ENCODE measurements around the gene TLR4.

Gene TLR4

DNA sequence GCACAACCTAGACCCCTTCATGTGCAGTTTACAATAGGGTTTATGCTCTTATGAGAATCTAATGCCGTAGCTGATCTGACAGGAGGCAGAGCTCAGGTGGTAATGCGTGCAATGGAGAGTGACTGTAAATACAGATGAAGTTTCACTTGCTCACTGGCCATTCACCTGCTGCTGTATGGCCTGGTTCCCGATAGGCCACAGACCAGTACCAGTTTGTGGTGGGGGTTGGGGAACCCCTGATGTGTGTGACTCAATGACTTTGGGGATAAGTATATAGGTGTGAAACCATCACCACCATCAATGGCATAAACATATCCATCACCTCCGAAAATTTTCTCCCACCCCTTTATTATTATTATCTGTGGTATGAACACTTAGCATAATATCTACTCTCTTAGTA is 42.1 kb downstream of the TLR4 start:
- no peak for DNase-seq

DNA sequence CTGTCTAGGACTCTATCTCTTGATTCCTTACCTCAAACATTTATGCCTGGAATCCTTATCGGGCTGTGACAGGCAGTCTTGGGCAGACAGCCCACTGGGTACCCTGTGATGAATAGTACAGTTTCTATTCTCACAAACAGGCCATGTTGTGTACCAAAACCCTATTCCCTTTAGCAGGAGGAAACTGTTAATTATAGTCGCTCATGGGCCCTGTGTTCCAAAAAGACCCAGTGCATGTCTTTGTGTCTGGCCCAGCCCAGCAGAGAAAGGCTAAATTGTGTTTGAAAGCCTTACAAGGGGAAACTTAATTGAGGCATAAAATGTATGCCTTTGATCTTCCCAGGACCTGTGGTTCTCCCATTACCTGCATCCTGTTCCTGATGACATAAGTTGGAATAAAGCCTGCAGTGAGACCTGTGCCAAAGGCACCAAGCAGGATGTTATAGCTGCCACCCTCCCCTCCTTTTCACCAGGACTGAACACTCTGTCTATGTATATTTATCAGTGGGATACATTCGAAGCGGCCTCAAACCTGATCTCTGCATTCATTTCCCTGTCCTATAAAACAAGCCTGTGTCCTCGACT is 43.3 kb downstream of the TLR4 start:
- DNase-seq: no peak

GRCh38 chr9:117750401-117750800 is 46.2 kb downstream of the TLR4 start:
- no peak for DNase-seq

GRCh38 chr9:117752894-117753293 is 48.7 kb downstream of the TLR4 start:
- DNase-seq: no peak

- no peak for DNase-seq
These were observed 53.5 kb downstream of the TLR4 start for GRCh38 chr9:117757561-117758190.

DNA sequence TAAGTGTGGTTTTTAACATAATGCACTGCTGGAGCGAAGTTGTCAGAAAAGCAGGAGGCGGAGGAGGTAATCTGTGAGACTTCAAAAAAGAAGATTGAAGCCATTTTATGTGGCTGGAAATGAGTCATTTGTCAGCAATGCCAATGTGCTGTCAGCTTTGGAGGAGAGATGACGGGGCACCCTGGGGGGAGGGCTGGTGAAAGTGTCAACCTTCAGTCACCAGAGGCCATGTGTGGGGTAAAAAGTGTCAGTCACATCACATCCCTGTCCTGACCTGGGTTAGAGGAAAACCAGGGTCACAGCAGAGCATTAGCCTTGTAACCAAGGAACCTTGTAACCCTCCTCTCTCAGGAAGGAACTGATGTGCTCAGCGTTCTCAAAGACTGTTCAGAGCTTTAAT is 59.1 kb downstream of the TLR4 start:
- DNase-seq: no peak

DNA sequence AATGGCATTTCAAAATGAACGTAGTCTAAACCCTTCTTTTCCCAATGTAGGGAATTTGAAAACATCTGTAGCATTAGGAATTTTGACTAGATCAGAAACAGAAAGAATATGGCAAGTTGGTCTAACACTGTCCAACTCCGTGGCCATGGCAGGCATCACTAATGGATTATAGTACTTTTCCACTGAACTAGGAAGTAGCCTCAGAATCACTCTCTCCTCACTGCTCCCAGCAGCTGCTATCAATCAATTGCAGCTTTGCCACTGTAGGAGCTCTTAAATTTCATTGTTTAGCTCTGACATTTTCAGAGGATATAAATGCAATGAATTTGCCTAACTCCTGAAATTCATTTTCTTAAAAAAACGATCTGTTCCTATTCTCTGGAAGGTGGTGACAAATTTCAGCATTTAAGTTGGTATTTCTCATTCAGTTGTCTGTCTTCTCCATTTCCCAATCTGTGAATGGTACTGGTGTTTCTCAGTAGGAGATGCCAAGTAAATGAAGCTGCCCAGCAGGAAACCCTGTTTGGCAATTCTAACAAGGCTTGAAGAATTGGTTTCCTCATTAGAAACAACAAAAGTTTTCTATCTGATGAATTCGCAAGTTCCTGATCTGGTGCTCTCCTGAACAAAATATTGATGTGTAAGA is 64.7 kb downstream of the TLR4 start:
- no peak for DNase-seq

DNA sequence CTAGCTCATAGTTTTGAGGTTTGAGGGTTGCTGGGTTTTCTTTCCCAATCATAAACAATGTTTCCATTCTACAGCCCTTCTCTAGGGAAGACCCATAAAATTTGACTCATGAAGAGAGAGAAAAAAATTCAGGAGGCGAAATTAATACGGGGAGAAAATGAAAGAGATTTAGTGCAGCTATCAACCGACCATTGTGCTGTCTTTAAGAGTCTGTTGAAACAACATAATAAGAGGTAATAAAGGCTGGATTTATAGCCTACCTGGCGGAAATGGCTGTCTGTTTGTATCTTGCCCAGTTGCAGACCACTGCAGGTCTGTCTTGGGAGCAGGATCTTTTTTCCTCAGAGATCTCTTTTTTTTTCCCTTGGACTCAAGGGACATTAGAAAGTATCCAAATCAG is 66.9 kb downstream of the TLR4 start:
- no peak for DNase-seq

DNA sequence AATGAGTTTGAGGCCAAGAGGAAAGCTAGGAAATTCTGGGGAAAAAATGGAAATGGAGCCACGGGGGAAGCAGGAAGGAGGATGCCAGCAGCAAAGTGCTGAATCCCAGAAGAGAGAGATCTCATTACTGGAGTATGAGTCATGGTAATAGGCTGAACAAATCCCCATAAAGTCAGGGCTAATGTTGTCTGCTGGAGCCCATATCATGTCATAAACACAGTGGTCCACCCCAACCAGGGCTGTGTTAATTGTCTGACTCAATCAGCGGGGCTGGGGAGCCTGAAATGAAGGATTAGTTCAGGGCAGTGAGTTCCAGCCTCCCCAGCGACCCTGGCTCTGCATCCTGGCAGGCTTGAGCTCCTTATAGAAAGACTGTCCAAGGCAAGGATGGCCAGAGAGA is 68.8 kb downstream of the TLR4 start:
- DNase-seq: no peak

All from hematopoietic multipotent progenitor cell treated with erythropoietin and hydrocortisone succinate and interleukin-3 and kit ligand, for 8 days (in vitro differentiated cells).